ENCODE measurements around the gene CFAP97D2.

CFAP97D2 gene

DNA sequence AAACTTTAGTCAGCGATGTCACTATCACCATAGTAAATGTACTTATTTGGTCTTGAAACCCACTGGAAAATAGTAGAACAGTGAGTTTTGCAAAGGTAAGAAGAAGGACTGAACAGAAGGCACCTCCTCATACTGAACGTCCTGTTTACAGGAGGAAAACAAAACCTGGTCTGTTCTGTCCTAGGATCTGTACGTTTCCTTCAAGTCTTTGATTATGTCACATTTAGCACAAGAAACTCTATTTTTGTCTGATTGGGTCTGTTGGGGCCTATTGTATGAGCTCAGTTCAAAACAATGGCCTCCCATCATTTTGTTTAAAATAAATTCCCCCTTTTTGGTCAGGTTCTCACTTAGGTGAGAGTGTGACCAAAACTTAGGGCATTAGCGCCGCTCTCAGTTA is 11.2 kb upstream of the CFAP97D2 start:
- 0 out of 2 replicates have a peak, but pooled peaks cover 8% of the 10 kb centered on the region for H3K27me3 ChIP-seq (ENCODE audit: control insufficient read depth, low read length)
- H4K20me1 ChIP-seq (ENCODE audit: control insufficient read depth, insufficient read depth, low read depth, low read length): no peaks in the 10 kb centered on the region
- no peaks in the 10 kb centered on the region for H3K4me1 ChIP-seq (ENCODE audit: control insufficient read depth, low read length)
- TF ChIP-seq, protein P1, sequence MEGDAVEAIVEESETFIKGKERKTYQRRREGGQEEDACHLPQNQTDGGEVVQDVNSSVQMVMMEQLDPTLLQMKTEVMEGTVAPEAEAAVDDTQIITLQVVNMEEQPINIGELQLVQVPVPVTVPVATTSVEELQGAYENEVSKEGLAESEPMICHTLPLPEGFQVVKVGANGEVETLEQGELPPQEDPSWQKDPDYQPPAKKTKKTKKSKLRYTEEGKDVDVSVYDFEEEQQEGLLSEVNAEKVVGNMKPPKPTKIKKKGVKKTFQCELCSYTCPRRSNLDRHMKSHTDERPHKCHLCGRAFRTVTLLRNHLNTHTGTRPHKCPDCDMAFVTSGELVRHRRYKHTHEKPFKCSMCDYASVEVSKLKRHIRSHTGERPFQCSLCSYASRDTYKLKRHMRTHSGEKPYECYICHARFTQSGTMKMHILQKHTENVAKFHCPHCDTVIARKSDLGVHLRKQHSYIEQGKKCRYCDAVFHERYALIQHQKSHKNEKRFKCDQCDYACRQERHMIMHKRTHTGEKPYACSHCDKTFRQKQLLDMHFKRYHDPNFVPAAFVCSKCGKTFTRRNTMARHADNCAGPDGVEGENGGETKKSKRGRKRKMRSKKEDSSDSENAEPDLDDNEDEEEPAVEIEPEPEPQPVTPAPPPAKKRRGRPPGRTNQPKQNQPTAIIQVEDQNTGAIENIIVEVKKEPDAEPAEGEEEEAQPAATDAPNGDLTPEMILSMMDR (IDR thresholded peaks at IDR 0.05; ENCODE audit: low read depth, low read length, poor library complexity, severe bottlenecking): no peak
- TF ChIP-seq EZH2phosphoT487 (IDR thresholded peaks at IDR 0.05; ENCODE audit: borderline replicate concordance, low read length): no peak
- no peaks in the 10 kb centered on the region for H3K9me2 ChIP-seq (replicated peaks; ENCODE audit: control insufficient read depth, low read length)
- no peaks in the 10 kb centered on the region for H3F3A ChIP-seq (ENCODE audit: control insufficient read depth, insufficient read depth)
- H3K27ac ChIP-seq (ENCODE audit: low read depth, low read length): no peak overlapping the region
- H3K4me2 ChIP-seq (ENCODE audit: low read length): no peak overlapping the region
- H3K36me3 ChIP-seq (ENCODE audit: control insufficient read depth, low read length): no peaks in the 10 kb centered on the region
- no peak overlapping the region for H3K4me3 ChIP-seq (ENCODE audit: low read length)
- H3K79me2 ChIP-seq (ENCODE audit: control insufficient read depth, low read length): no peaks in the 10 kb centered on the region
- H3K9me3 ChIP-seq (ENCODE audit: control insufficient read depth, insufficient read depth, low read length): no peaks in the 10 kb centered on the region

DNA sequence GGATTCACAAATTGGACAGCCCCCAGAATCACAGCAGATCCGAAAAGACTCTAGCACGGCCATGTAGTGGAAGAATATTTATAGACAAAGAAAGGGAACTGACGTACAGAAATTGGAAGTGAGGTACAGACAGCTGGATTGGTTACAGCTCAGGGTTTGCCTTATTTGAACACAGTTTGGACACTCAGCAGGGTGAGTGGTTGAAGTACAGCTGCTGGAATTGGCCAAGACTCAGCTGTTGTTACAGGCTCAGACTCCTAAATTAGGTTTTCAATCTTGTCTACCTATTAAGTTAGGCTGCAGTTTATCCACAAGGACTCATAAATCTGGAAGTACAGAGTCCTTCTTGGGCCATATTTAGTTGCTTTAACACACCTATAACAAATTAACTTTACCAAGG is 5.8 kb upstream of the CFAP97D2 start:
- Histone ChIP-seq H3K9me2 (replicated peaks; ENCODE audit: control insufficient read depth, low read length) (no peaks in the 10 kb centered on the region), H3K4me3 (ENCODE audit: low read length) (no peak overlapping the region), H3K27ac (ENCODE audit: low read depth, low read length) (no peak overlapping the region), H3K27me3 (ENCODE audit: control insufficient read depth, low read length) (0 out of 2 replicates have a peak, but pooled peaks cover 6% of the 10 kb centered on the region), H3K36me3 (ENCODE audit: control insufficient read depth, low read length) (no peaks in the 10 kb centered on the region), H3K9me3 (ENCODE audit: control insufficient read depth, insufficient read depth, low read length) (peaks cover 7% of the 10 kb centered on the region), H3K4me1 (ENCODE audit: control insufficient read depth, low read length) (no peaks in the 10 kb centered on the region), H3F3A (ENCODE audit: control insufficient read depth, insufficient read depth) (no peaks in the 10 kb centered on the region), H4K20me1 (ENCODE audit: control insufficient read depth, insufficient read depth, low read depth, low read length) (no peaks in the 10 kb centered on the region), H3K4me2 (ENCODE audit: low read length) (no peak overlapping the region), H3K79me2 (ENCODE audit: control insufficient read depth, low read length) (no peaks in the 10 kb centered on the region)
- TF ChIP-seq, protein P1 (IDR thresholded peaks at IDR 0.05; ENCODE audit: low read depth, low read length, poor library complexity, severe bottlenecking): no peak
- TF ChIP-seq EZH2phosphoT487 (IDR thresholded peaks at IDR 0.05; ENCODE audit: borderline replicate concordance, low read length): no peak

DNA sequence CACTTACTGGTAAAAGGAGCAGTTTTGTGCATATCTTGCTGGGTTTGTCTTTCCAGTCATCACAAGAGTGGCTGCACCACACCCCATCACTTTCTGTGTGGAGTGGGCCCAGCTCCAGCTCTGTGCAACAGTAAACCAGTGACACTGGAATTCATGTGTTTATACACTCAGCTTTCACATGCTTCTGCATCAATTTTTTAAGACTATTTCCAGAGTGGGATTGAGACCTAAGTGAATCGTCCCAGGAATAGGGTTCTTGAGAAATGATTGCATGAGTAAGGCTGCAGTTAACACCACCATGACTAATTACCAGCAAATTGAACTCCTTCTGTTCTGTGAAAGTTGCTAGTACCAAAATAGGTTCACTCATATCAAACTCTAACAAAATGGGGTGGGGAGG is 5.3 kb upstream of the CFAP97D2 start:
- TF ChIP-seq, protein P1 (IDR thresholded peaks at IDR 0.05; ENCODE audit: low read depth, low read length, poor library complexity, severe bottlenecking): no peak
- no peak for TF ChIP-seq EZH2phosphoT487 (IDR thresholded peaks at IDR 0.05; ENCODE audit: borderline replicate concordance, low read length)
- Histone ChIP-seq H3K36me3 (ENCODE audit: control insufficient read depth, low read length) (no peaks in the 10 kb centered on the region), H3F3A (ENCODE audit: control insufficient read depth, insufficient read depth) (no peaks in the 10 kb centered on the region), H3K4me2 (ENCODE audit: low read length) (no peak overlapping the region), H3K27ac (ENCODE audit: low read depth, low read length) (no peak overlapping the region), H3K4me1 (ENCODE audit: control insufficient read depth, low read length) (no peaks in the 10 kb centered on the region), H3K79me2 (ENCODE audit: control insufficient read depth, low read length) (no peaks in the 10 kb centered on the region), H4K20me1 (ENCODE audit: control insufficient read depth, insufficient read depth, low read depth, low read length) (no peaks in the 10 kb centered on the region), H3K9me3 (ENCODE audit: control insufficient read depth, insufficient read depth, low read length) (peaks cover 7% of the 10 kb centered on the region), H3K9me2 (replicated peaks; ENCODE audit: control insufficient read depth, low read length) (no peaks in the 10 kb centered on the region), H3K27me3 (ENCODE audit: control insufficient read depth, low read length) (0 out of 2 replicates have a peak, but pooled peaks cover 6% of the 10 kb centered on the region), H3K4me3 (ENCODE audit: low read length) (no peak overlapping the region)

Measured in DOHH2 (cell line).